ENCODE data around the gene SCAPER. TPM values are rescaled to one million over a fixed set of nuclear protein-coding genes. Genes with fewer than 3 reads are reported as not detected.

The SCAPER gene
- total RNA-seq, 1 experiment from 2014 or later, result 15.3 TPM

DNA sequence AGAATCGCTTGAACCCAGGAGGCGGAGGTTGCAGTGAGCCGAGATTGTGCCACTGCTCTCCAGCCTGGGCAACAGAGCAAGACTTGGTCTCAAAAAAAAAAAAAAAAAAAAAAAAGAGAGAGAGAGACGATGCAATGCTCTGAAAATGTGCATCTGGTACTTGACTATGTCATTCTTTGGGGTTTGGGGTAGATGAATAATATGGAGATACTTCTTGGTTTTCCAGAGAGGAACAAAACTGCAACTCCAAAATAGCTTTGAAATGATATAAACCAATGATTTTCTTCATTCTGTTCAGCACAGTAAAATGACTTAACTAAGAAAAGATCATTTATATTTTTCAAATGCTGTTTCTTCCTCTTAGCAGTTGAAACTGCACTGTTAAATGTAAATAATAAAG lies 409.7 kb downstream of the SCAPER start:
- no TSS peak for BruUV-seq (replicated peaks)
- CTCF ChIA-PET, result no interaction called here
- in situ Hi-C loops (cut with HindIII; ENCODE audit: low pct_unique_long_range_greater_than_20kb, low sequenced_read_pairs), result no loop called here

DNA sequence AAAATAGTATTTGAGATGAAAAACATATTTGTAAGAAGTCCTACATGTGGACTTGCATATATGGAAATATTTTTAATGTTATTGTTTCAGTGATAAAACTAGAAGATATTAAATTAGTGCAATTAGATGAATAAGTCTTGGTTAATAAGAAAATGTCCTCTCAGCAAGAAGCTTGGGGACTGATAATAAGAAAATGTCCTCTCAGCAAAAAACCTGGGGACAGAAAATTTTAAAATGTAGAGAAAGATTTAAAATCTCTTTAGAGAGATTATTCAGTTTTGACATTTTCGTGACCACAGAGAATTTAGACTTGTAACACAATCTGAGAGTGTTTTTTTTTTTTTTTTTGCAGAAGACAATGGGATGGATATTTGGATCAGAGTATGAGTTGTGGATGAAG lies 412.6 kb downstream of the SCAPER start:
- no peaks in the 10 kb centered on the region for H3K27me3 ChIP-seq (ENCODE audit: control insufficient read depth, insufficient read depth, low read length)
- DNase-seq (ENCODE audit: low read depth, low spot score) (no peak), ATAC-seq (no peak)
- TF ChIP-seq TCF7L2 (IDR thresholded peaks at IDR 0.05; ENCODE audit: low read depth, low read length) (no peak), SIN3A (IDR thresholded peaks at IDR 0.05; ENCODE audit: borderline replicate concordance, insufficient read depth, low read depth, low read length) (no peak), POLR2AphosphoS5 (IDR thresholded peaks at IDR 0.05; ENCODE audit: low read depth, low read length) (no peak)
- TF ChIP-seq, protein P1, sequence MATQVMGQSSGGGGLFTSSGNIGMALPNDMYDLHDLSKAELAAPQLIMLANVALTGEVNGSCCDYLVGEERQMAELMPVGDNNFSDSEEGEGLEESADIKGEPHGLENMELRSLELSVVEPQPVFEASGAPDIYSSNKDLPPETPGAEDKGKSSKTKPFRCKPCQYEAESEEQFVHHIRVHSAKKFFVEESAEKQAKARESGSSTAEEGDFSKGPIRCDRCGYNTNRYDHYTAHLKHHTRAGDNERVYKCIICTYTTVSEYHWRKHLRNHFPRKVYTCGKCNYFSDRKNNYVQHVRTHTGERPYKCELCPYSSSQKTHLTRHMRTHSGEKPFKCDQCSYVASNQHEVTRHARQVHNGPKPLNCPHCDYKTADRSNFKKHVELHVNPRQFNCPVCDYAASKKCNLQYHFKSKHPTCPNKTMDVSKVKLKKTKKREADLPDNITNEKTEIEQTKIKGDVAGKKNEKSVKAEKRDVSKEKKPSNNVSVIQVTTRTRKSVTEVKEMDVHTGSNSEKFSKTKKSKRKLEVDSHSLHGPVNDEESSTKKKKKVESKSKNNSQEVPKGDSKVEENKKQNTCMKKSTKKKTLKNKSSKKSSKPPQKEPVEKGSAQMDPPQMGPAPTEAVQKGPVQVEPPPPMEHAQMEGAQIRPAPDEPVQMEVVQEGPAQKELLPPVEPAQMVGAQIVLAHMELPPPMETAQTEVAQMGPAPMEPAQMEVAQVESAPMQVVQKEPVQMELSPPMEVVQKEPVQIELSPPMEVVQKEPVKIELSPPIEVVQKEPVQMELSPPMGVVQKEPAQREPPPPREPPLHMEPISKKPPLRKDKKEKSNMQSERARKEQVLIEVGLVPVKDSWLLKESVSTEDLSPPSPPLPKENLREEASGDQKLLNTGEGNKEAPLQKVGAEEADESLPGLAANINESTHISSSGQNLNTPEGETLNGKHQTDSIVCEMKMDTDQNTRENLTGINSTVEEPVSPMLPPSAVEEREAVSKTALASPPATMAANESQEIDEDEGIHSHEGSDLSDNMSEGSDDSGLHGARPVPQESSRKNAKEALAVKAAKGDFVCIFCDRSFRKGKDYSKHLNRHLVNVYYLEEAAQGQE (IDR thresholded peaks at IDR 0.05; ENCODE audit: insufficient read depth in 1 of 2, low read depth in 2 of 2, low read length in 1 of 2), result no peak
- TF ChIP-seq, protein P2, sequence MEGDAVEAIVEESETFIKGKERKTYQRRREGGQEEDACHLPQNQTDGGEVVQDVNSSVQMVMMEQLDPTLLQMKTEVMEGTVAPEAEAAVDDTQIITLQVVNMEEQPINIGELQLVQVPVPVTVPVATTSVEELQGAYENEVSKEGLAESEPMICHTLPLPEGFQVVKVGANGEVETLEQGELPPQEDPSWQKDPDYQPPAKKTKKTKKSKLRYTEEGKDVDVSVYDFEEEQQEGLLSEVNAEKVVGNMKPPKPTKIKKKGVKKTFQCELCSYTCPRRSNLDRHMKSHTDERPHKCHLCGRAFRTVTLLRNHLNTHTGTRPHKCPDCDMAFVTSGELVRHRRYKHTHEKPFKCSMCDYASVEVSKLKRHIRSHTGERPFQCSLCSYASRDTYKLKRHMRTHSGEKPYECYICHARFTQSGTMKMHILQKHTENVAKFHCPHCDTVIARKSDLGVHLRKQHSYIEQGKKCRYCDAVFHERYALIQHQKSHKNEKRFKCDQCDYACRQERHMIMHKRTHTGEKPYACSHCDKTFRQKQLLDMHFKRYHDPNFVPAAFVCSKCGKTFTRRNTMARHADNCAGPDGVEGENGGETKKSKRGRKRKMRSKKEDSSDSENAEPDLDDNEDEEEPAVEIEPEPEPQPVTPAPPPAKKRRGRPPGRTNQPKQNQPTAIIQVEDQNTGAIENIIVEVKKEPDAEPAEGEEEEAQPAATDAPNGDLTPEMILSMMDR (IDR thresholded peaks at IDR 0.05), result no peak
- ChIA-PET POLR2A (interaction anchor here (0.6 kb wide), 2 partner anchors 22 to 620 kb away, joined by 3 read pairs; no protein-coding TSS in a partner anchor), CTCF (no interaction called here)
- no peaks in the 10 kb centered on the region for H3K9me3 ChIP-seq (ENCODE audit: control insufficient read depth, insufficient read depth, low read depth, low read length)
- H3K4me1 ChIP-seq (ENCODE audit: control insufficient read depth, insufficient read depth, low read length), result no peaks in the 10 kb centered on the region
- intact Hi-C loops (cut with micrococcal nuclease; ENCODE audit: unreplicated experiment), result no loop called here
- no peak overlapping the region for H3K27ac ChIP-seq (ENCODE audit: low read length)
- H3K36me3 ChIP-seq (ENCODE audit: control insufficient read depth, insufficient read depth, low read length), result no peaks in the 10 kb centered on the region
- H3K4me3 ChIP-seq (ENCODE audit: low read depth in 2 of 2, low read length in 2 of 2), result no peak overlapping the region
- no TSS peak for BruUV-seq (replicated peaks)
- in situ Hi-C loops (cut with HindIII; ENCODE audit: low pct_unique_long_range_greater_than_20kb, low sequenced_read_pairs), result no loop called here

More for the DNA sequence above, 409.7 kb downstream of the SCAPER start:
- no peak for ATAC-seq
- POLR2A ChIA-PET, result no interaction called here
- TF ChIP-seq, protein P1 (IDR thresholded peaks at IDR 0.05; ENCODE audit: insufficient read depth in 1 of 2, low read depth in 2 of 2, low read length in 1 of 2), result no peak
- TF ChIP-seq POLR2AphosphoS5 (IDR thresholded peaks at IDR 0.05; ENCODE audit: low read depth, low read length) (no peak), TCF7L2 (IDR thresholded peaks at IDR 0.05; ENCODE audit: low read depth, low read length) (no peak)
- TF ChIP-seq, protein P2 (IDR thresholded peaks at IDR 0.05), result no peak
- Histone ChIP-seq H3K27me3 (ENCODE audit: control insufficient read depth, insufficient read depth, low read length) (no peaks in the 10 kb centered on the region), H3K4me3 (ENCODE audit: low read depth in 2 of 2, low read length in 2 of 2) (no peak overlapping the region), H3K36me3 (ENCODE audit: control insufficient read depth, insufficient read depth, low read length) (no peaks in the 10 kb centered on the region), H3K27ac (ENCODE audit: low read length) (no peak overlapping the region), H3K4me1 (ENCODE audit: control insufficient read depth, insufficient read depth, low read length) (no peaks in the 10 kb centered on the region), H3K9me3 (ENCODE audit: control insufficient read depth, insufficient read depth, low read depth, low read length) (no peaks in the 10 kb centered on the region)
- no peak for DNase-seq (ENCODE audit: low read depth, low spot score)
- intact Hi-C loops (cut with micrococcal nuclease; ENCODE audit: unreplicated experiment), result no loop called here
